CD4-positive, alpha-beta T cell (primary cell): ENCODE results near the gene C12orf56. TPM values are rescaled to one million over a fixed set of nuclear protein-coding genes. Genes with fewer than 3 reads are reported as not detected.

ENCODE experiments used
- ATAC-seq: fragments of 200-7000 bp; cut with Tn5 transposase; one replicate; pipeline ENCODE4 v1.10.0; 2022; ENCODE audit warnings: mild to moderate bottlenecking; ENCODE audit not compliant: poor library complexity
- CTCF ChIA-PET: fragments of 350-600 bp; sonication (Branson Sonifier 250); formaldehyde crosslinking; loops from one replicate; lab custom pipeline; 2021; ENCODE audit warnings: antibody characterized with exemption, inconsistent platforms; lab: Charles Lee
- POLR2A ChIA-PET: fragments of 350-600 bp; sonication (Branson Sonifier 250); formaldehyde crosslinking; loops from one replicate; lab custom pipeline; 2021; ENCODE audit warnings: antibody characterized with exemption, inconsistent platforms; lab: Charles Lee
- DNase-seq, 14 experiments: peaks; one replicate each; pipeline ENCODE4 v3.0.0-alpha.2; 2013 to 2020; ENCODE audit warnings: mixed read lengths in 2 of 14
- H3K27ac ChIP-seq, 2 donors: one replicate each; pipeline versions ENCODE4 v1.5.1 to v1.7.0; 2013; ENCODE audit warnings: low read length in 2 of 2, low read depth in 1 of 2, mild to moderate bottlenecking in 1 of 2
- H3K27me3 ChIP-seq, 2 experiments: 1 replicate in 1 of 2; 2 replicates in 1 of 2; pipeline versions ENCODE4 v1.6.1 to v1.7.0; 2013; ENCODE audit warnings: low read length in 2 of 2, control low read depth in 1 of 2, mild to moderate bottlenecking in 1 of 2, moderate library complexity in 1 of 2; ENCODE audit not compliant: insufficient read depth in 2 of 2, control insufficient read depth in 1 of 2
- H3K36me3 ChIP-seq: one replicate; pipeline ENCODE4 v1.6.1; 2013; ENCODE audit warnings: low read length, control low read depth; ENCODE audit not compliant: insufficient read depth
- H3K4me1 ChIP-seq: one replicate; pipeline ENCODE4 v1.6.1; 2013; ENCODE audit warnings: low read length, control low read depth; ENCODE audit not compliant: insufficient read depth
- H3K4me3 ChIP-seq: one replicate; pipeline ENCODE4 v1.5.1; 2013; ENCODE audit warnings: mild to moderate bottlenecking, low read length, moderate library complexity
- H3K9me3 ChIP-seq, 2 experiments: 1 replicate in 1 of 2; 2 replicates in 1 of 2; pipeline versions ENCODE4 v1.6.1 to v1.7.0; 2013; ENCODE audit warnings: low read length in 2 of 2, mild to moderate bottlenecking in 2 of 2, control low read depth in 1 of 2, moderate library complexity in 1 of 2; ENCODE audit not compliant: control insufficient read depth in 1 of 2, insufficient read depth in 1 of 2
- H3K27ac Mint-ChIP-seq: one replicate; pipeline ENCODE4 v1.8.0; 2020; ENCODE audit warnings: mixed read lengths
- H3K27me3 Mint-ChIP-seq: one replicate; pipeline ENCODE4 v1.8.0; 2021; ENCODE audit warnings: mixed read lengths
- H3K36me3 Mint-ChIP-seq: one replicate; pipeline ENCODE4 v1.8.0; 2021; ENCODE audit warnings: low read depth, mixed read lengths
- H3K4me1 Mint-ChIP-seq: one replicate; pipeline ENCODE4 v1.8.0; 2021; ENCODE audit warnings: low read depth, mixed read lengths
- H3K4me3 Mint-ChIP-seq: one replicate; pipeline ENCODE4 v1.8.0; 2020; ENCODE audit warnings: mild to moderate bottlenecking, mixed read lengths
- H3K9me3 Mint-ChIP-seq: one replicate; pipeline ENCODE4 v1.8.0; 2020; ENCODE audit warnings: mixed read lengths
- intact Hi-C, 2 experiments: fragments of 100-400 bp; cut with DNase I in 1 of 2; cut with micrococcal nuclease in 1 of 2; formaldehyde crosslinking; loops; one replicate each; pipeline versions ENCODE4 v1.15.1 to v1.9.0; 2023 to 2025; cut with DNase I, micrococcal nuclease
- total RNA-seq, 174 experiments: library from RNA in 2 of 174; stranded (reverse) in 2 of 174; gene quantifications; one replicate each; pipeline ENCODE4 v1.2.3 and lab custom pipeline; 2021 to 2026
- TF ChIP-seq, protein P1 (sequence below): fragments of 200-600 bp; IDR thresholded peaks from one replicate; pipeline ENCODE4 v1.8.0; 2022; ENCODE audit warnings: antibody characterized with exemption, mild to moderate bottlenecking

The C12orf56 gene
- total RNA-seq, 2 experiments from 2014 or later = 0.08 to 0.17 TPM

DNA sequence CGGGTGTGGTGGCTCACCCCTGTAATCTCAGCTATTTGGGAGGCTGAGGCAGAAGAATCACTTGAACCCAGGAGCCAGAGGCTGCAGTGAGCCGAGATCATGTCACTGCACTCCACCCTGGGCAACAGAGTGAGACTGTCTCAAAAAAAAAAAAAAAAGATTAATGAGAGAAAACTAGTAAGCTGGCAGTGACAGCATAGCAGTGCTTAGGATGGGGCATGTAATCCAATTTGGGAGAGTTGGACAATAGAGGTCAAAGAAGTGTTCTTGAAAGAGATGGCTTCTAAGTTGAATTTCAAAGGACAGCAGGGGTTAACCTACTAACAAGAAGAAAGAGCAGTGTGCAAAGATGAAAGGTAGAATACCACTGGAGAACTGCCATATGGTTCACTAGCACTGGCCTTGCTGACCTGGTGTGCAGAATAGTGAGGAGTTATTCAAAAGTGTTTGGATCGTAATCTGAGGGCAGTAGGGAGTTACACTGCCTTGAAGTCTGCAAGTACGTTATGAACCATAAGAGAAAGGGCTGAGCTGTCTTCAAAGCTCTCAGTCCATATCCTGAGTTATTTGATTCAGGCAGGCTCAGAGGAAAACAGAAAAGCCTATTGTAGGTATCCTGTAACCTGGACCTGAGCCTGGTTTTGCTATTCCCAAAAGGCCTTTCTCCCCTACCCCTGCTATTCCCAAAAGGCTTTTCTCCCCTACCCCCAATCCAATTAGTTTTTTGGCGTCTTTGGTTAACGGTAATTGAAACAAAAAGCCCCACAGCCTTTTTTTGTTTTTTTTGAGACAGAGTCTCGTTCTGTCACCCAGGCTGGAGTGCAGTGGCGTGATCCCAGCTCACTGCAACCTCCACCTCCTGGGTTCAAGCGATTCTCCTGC is 17.0 kb upstream of the C12orf56 start:
- Histone ChIP-seq H3K27me3 (no peaks in the 10 kb centered on the region), H3K27ac (no peak overlapping the region), H3K4me3 (no peak overlapping the region), H3K4me1 (peaks cover 19% of the 10 kb centered on the region), H3K9me3 (no peaks in the 10 kb centered on the region), H3K36me3 (peaks cover 21% of the 10 kb centered on the region)
- Mint-ChIP-seq H3K9me3 (no peaks in the 10 kb centered on the region), H3K4me3 (peak overlapping the region; percentile 44), H3K27me3 (no peaks in the 10 kb centered on the region), H3K4me1 (peaks cover 26% of the 10 kb centered on the region), H3K36me3 (peaks cover 34% of the 10 kb centered on the region), H3K27ac (no peak overlapping the region)
- ChIA-PET POLR2A (no interaction called here), CTCF (no interaction called here)
- DNase-seq (no peak), ATAC-seq (no peak)
- TF ChIP-seq, protein P1, sequence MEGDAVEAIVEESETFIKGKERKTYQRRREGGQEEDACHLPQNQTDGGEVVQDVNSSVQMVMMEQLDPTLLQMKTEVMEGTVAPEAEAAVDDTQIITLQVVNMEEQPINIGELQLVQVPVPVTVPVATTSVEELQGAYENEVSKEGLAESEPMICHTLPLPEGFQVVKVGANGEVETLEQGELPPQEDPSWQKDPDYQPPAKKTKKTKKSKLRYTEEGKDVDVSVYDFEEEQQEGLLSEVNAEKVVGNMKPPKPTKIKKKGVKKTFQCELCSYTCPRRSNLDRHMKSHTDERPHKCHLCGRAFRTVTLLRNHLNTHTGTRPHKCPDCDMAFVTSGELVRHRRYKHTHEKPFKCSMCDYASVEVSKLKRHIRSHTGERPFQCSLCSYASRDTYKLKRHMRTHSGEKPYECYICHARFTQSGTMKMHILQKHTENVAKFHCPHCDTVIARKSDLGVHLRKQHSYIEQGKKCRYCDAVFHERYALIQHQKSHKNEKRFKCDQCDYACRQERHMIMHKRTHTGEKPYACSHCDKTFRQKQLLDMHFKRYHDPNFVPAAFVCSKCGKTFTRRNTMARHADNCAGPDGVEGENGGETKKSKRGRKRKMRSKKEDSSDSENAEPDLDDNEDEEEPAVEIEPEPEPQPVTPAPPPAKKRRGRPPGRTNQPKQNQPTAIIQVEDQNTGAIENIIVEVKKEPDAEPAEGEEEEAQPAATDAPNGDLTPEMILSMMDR = no peak
- intact Hi-C loops = loop anchor here (5.0 to 10.0 kb wide), 3 partner anchors 45 to 1727 kb away; partner anchors contain the start of genes LLPH (in 1 of the 2) and TBK1 (in 1 of the 2)

DNA sequence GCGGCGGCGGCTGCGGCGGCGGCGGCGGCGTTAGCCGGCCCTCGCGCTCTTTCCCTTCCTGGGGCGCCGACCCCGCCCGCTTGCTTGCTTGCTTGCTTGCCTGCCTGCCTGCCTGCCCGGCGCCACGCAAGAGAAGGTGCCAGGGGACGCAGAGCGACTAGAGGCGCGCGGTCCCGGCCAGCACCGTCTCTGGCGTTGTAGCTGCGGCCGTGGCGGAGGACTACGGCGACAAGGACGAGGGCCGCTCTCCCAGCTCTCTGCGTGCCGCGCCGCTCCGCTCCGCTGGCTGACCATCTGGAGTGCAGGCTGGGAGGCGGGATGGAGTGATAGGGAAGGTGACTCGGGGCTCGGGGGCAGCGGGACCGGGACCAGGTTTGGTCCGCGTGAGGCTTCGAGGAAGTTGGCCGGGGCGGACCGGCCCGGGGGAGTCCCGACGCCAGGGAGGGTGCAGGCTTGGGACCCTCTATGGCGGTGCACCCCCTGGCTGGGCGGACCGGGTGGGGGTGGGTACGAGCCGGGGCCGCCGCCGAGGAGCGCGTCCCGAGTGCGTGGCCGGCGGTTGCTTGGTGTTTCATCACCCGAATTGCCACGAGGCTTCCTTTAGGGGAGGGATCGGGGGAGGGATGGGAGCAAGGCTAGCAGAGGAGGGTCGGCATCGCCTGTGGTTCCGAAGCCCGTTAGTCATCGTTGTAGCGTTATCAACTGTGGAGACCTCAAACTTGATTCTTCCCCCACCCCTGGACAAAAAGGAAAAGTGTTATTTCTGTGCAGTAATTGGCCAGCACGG is 14.1 kb upstream of the C12orf56 start:
- ChIA-PET POLR2A (interaction anchor here (1.1 to 2.1 kb wide), 10 partner anchors 9 to 1764 kb away, joined by 3 to 17 read pairs (median 4); partner anchors contain the start of genes C12orf56, GNS, KICS2 and LEMD3), CTCF (no interaction called here)
- peaks cover 10% of the 10 kb centered on the region for H3K36me3 Mint-ChIP-seq
- DNase-seq = peak in 11 of 14 experiments; percentile 9 to 70 (median 29)
- ATAC-seq = no peak
- Histone ChIP-seq H3K4me3 (peak overlapping the region; percentile 96), H3K36me3 (no peaks in the 10 kb centered on the region), H3K27me3 (no peaks in the 10 kb centered on the region), H3K4me1 (peaks cover 27% of the 10 kb centered on the region), H3K27ac (peak overlapping the region; percentile 73 to 83), H3K9me3 (no peaks in the 10 kb centered on the region)
- peak overlapping the region; percentile 94 for H3K27ac Mint-ChIP-seq
- intact Hi-C loops = loop anchor here (2.0 to 10.0 kb wide), 8 partner anchors 48 to 1730 kb away; partner anchors contain the start of genes KICS2 (in 2 of the 2), TBK1 (in 2 of the 2), GNS (in 1 of the 2) and LLPH (in 1 of the 2)
- no peaks in the 10 kb centered on the region for H3K9me3 Mint-ChIP-seq
- TF ChIP-seq, protein P1 = no peak
- no peaks in the 10 kb centered on the region for H3K27me3 Mint-ChIP-seq
- peaks cover 34% of the 10 kb centered on the region for H3K4me1 Mint-ChIP-seq
- peak overlapping the region; percentile 98 for H3K4me3 Mint-ChIP-seq
